SK-N-SH treated with all-trans-retinoic acid at 6 μM for 48 hours (cell line): ENCODE results near the gene TWIST2.

Experiments used
- ATAC-seq: fragments of 200-7000 bp; cut with Tn5 transposase; 3 replicates; pipeline ENCODE4 v1.9.1; 2020; ENCODE audit warnings: mild to moderate bottlenecking, moderate library complexity
- ARNTL ChIP-seq: fragments of 450-650 bp; formaldehyde crosslinking; IDR thresholded peaks from 2 replicates; pipeline ENCODE4 v1.5.0; 2020; ENCODE audit warnings: low read depth, mild to moderate bottlenecking, moderate library complexity, borderline replicate concordance
- BACH2 ChIP-seq: fragments of 250-450 bp; sonication (Bioruptor Pico); IDR thresholded peaks from 2 replicates; pipeline ENCODE4 v1.9.0; 2021; ENCODE audit warnings: mild to moderate bottlenecking, borderline replicate concordance
- CREB5 ChIP-seq: fragments of 250-450 bp; sonication (Bioruptor Pico); IDR thresholded peaks from 2 replicates; pipeline ENCODE4 v1.5.1; 2020; ENCODE audit warnings: low read depth, mild to moderate bottlenecking, moderate library complexity
- CSDC2 ChIP-seq: fragments of 250-450 bp; sonication (Bioruptor Pico); IDR thresholded peaks from 2 replicates; pipeline ENCODE4 v1.5.0; 2020; ENCODE audit warnings: mild to moderate bottlenecking, moderate library complexity
- CSRNP3 ChIP-seq: fragments of 250-450 bp; sonication (Bioruptor Pico); IDR thresholded peaks from 2 replicates; pipeline ENCODE4 v1.5.1; 2021; ENCODE audit warnings: mild to moderate bottlenecking, moderate library complexity
- ESRRG ChIP-seq: fragments of 250-450 bp; sonication (Bioruptor Pico); IDR thresholded peaks from 2 replicates; pipeline ENCODE4 v1.6.1; 2021; ENCODE audit warnings: mild to moderate bottlenecking
- GLIS3 ChIP-seq: fragments of 250-450 bp; sonication (Bioruptor Pico); IDR thresholded peaks from 2 replicates; pipeline ENCODE4 v1.5.0; 2020; ENCODE audit warnings: mild to moderate bottlenecking, moderate library complexity
- OSR1 ChIP-seq: fragments of 250-450 bp; sonication (Bioruptor Pico); IDR thresholded peaks from 2 replicates; pipeline ENCODE4 v1.8.0; 2022; ENCODE audit warnings: moderate library complexity, mild to moderate bottlenecking, inconsistent platforms
- POU6F1 ChIP-seq: fragments of 250-450 bp; sonication (Bioruptor Pico); IDR thresholded peaks from 2 replicates; pipeline ENCODE4 v1.8.0; 2021; ENCODE audit warnings: low read depth, mild to moderate bottlenecking, moderate library complexity, borderline replicate concordance
- PPARA ChIP-seq: fragments of 250-450 bp; sonication (Bioruptor Pico); IDR thresholded peaks from 2 replicates; pipeline ENCODE4 v1.5.0; 2020; ENCODE audit warnings: mild to moderate bottlenecking, borderline replicate concordance
- RARB ChIP-seq: fragments of 250-450 bp; sonication (Bioruptor Pico); IDR thresholded peaks from 2 replicates; pipeline ENCODE4 v1.8.0; 2021; ENCODE audit warnings: mild to moderate bottlenecking, moderate library complexity
- SNAI2 ChIP-seq: fragments of 250-450 bp; sonication (Bioruptor Pico); IDR thresholded peaks from 2 replicates; pipeline ENCODE4 v1.5.0; 2020; ENCODE audit warnings: mild to moderate bottlenecking, moderate library complexity
- TCF4 ChIP-seq: fragments of 250-450 bp; sonication (Bioruptor Pico); IDR thresholded peaks from 2 replicates; pipeline ENCODE4 v1.8.0; 2021; ENCODE audit warnings: mild to moderate bottlenecking, moderate library complexity, borderline replicate concordance
- TOX ChIP-seq: fragments of 250-450 bp; sonication (Bioruptor Pico); IDR thresholded peaks from 2 replicates; pipeline ENCODE4 v1.8.0; 2021; ENCODE audit warnings: mild to moderate bottlenecking, moderate library complexity, borderline replicate concordance
- TSHZ2 ChIP-seq: fragments of 250-450 bp; sonication (Bioruptor Pico); IDR thresholded peaks from 2 replicates; pipeline ENCODE4 v1.5.0; 2020; ENCODE audit warnings: mild to moderate bottlenecking, moderate library complexity
- ZC3H10 ChIP-seq: fragments of 250-450 bp; sonication (Bioruptor Pico); IDR thresholded peaks from 2 replicates; pipeline ENCODE4 v1.5.1; 2021; ENCODE audit warnings: mild to moderate bottlenecking, moderate library complexity
- ZFP3 ChIP-seq: fragments of 250-450 bp; sonication (Bioruptor Pico); IDR thresholded peaks from 2 replicates; pipeline ENCODE4 v1.5.0; 2020; ENCODE audit warnings: mild to moderate bottlenecking, moderate library complexity
- ZFP30 ChIP-seq: fragments of 450-650 bp; formaldehyde crosslinking; IDR thresholded peaks from 2 replicates; pipeline ENCODE4 v1.5.0; 2022; ENCODE audit warnings: mild to moderate bottlenecking, moderate library complexity
- ZNF565 ChIP-seq: fragments of 450-650 bp; formaldehyde crosslinking; conservative IDR thresholded peaks from 2 replicates; pipeline ENCODE4 v1.5.0; 2020; ENCODE audit warnings: low read depth, mild to moderate bottlenecking, moderate library complexity
- ZNF70 ChIP-seq: fragments of 450-650 bp; formaldehyde crosslinking; IDR thresholded peaks from 2 replicates; pipeline ENCODE4 v1.5.0; 2020; ENCODE audit warnings: mild to moderate bottlenecking, moderate library complexity
- ZNF8 ChIP-seq: fragments of 450-650 bp; formaldehyde crosslinking; IDR thresholded peaks from 2 replicates; pipeline ENCODE4 v1.5.0; 2020; ENCODE audit warnings: mild to moderate bottlenecking, moderate library complexity

TWIST2 gene

DNA sequence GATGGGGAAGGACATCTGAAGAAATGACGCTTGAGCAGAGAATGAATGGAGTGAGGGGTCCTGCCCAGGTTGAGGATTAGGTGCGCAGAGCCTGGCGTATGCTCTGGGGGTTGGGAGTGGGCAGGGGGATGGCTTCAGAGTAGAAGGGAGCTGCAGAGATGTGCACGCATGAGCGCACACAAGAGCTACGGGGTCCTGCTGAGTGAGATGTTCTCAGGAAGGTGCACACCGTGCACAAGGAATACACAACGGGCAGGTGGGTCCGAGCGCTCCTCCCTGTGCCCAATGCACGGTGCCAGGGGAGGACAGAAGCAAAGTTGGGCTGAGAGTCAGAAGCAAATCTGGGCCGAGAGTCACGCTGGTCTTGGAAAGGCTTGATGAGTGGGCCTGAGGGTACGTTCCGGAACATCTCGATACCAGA lies 25.5 kb downstream of the TWIST2 start:
- no peak for ATAC-seq
- TF ChIP-seq TOX (no peak), CSDC2 (no peak), ZNF565 (CRISPR knock-in tag) (no peak), CSRNP3 (CRISPR knock-in tag) (no peak), OSR1 (CRISPR knock-in tag) (no peak), TCF4 (CRISPR knock-in tag) (no peak), ZFP3 (no peak), ZNF70 (no peak), ZC3H10 (CRISPR knock-in tag) (no peak)

DNA sequence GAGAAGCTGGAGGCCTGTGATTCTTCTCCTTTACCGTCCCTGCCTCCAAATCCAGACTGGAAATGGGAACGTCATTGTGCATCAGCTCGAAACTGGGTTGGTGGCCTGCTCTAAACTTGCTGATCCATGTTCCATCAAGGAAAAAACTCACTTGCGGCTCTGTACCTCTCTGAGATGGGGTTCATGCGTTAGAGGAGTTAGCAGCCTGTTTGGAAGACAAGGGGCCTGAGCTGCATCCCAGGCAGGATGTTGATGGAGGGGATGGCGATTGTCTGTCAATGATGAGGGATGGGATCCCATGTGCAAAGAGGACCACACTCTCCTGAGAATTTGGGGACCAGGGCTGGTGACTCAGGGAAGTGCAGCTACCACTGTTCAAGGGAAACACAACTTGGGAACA lies 26.0 kb downstream of the TWIST2 start:
- TF ChIP-seq TOX (no peak), ARNTL (no peak), CSRNP3 (CRISPR knock-in tag) (no peak), OSR1 (CRISPR knock-in tag) (no peak), ZNF8 (CRISPR knock-in tag) (no peak), ZFP30 (no peak), ESRRG (CRISPR knock-in tag) (no peak), PPARA (CRISPR knock-in tag) (no peak), RARB (CRISPR knock-in tag) (no peak), ZC3H10 (CRISPR knock-in tag) (no peak), CREB5 (CRISPR knock-in tag) (no peak), POU6F1 (no peak), ZFP3 (no peak)
- ATAC-seq, result no peak

- ATAC-seq, result no peak
- TF ChIP-seq PPARA (CRISPR knock-in tag) (no peak), CSRNP3 (CRISPR knock-in tag) (no peak), SNAI2 (CRISPR knock-in tag) (no peak), POU6F1 (no peak), BACH2 (no peak), ZNF565 (CRISPR knock-in tag) (no peak), CSDC2 (no peak), RARB (CRISPR knock-in tag) (no peak), ZFP3 (no peak), TCF4 (CRISPR knock-in tag) (no peak), TSHZ2 (CRISPR knock-in tag) (no peak), GLIS3 (CRISPR knock-in tag) (no peak), ZFP30 (no peak), ARNTL (no peak)
Measured at GRCh38 chr2:238874330-238875050, 26.6 kb downstream of the TWIST2 start.
